MM.1S (cell line): ENCODE measurements around the gene RAB31.

Experiments
- DNase-seq: peaks from one replicate; pipeline ENCODE4 v3.0.0-alpha.2; 2015
- H2AFZ ChIP-seq: fragments of 300-600 bp; sonication (generic); 2 replicates; pipeline ENCODE4 v1.6.0; 2016; ENCODE audit warnings: antibody characterized with exemption, low read length
- H3F3A ChIP-seq: fragments of 300-600 bp; sonication (generic); 2 replicates; pipeline ENCODE4 v1.6.1; 2016; ENCODE audit warnings: mild to moderate bottlenecking, antibody characterized with exemption, low read length, moderate library complexity, mixed read lengths; ENCODE audit not compliant: insufficient read depth
- H3K27ac ChIP-seq: fragments of 300-600 bp; sonication (generic); 2 replicates; pipeline ENCODE4 v1.5.1; 2016; ENCODE audit warnings: mild to moderate bottlenecking, low read length
- H3K27me3 ChIP-seq: fragments of 300-600 bp; sonication (generic); replicated peaks from 2 replicates; pipeline ENCODE4 v1.6.0; 2016; ENCODE audit warnings: low read length; ENCODE audit not compliant: insufficient read depth
- H3K36me3 ChIP-seq: fragments of 300-600 bp; sonication (generic); replicated peaks from 2 replicates; pipeline ENCODE4 v1.6.1; 2016; ENCODE audit warnings: mild to moderate bottlenecking, low read length, mixed read lengths; ENCODE audit not compliant: insufficient read depth
- H3K4me1 ChIP-seq: fragments of 300-600 bp; sonication (generic); 2 replicates; pipeline ENCODE4 v1.6.1; 2016; ENCODE audit warnings: low read length, mixed read lengths
- H3K4me2 ChIP-seq: fragments of 300-600 bp; sonication (generic); 2 replicates; pipeline ENCODE4 v1.6.0; 2016; ENCODE audit warnings: low read depth, low read length
- H3K4me3 ChIP-seq: fragments of 300-600 bp; sonication (generic); 2 replicates; pipeline ENCODE4 v1.5.1; 2016; ENCODE audit warnings: low read length, mixed read lengths
- H3K79me2 ChIP-seq: fragments of 300-600 bp; sonication (generic); 2 replicates; pipeline ENCODE4 v1.6.1; 2016; ENCODE audit warnings: mixed run types, low read length, mixed read lengths
- H3K9ac ChIP-seq: fragments of 300-600 bp; sonication (generic); 2 replicates; pipeline ENCODE4 v1.6.1; 2016; ENCODE audit warnings: low read length, mixed read lengths
- H3K9me2 ChIP-seq: fragments of 300-600 bp; sonication (generic); replicated peaks from 2 replicates; pipeline ENCODE4 v1.6.1; 2016; ENCODE audit warnings: mild to moderate bottlenecking, low read length, mixed read lengths; ENCODE audit not compliant: insufficient read depth
- H3K9me3 ChIP-seq: fragments of 300-600 bp; sonication (generic); replicated peaks from 2 replicates; pipeline ENCODE4 v1.6.1; 2016; ENCODE audit warnings: mild to moderate bottlenecking, low read length, mixed read lengths; ENCODE audit not compliant: insufficient read depth
- H4K20me1 ChIP-seq: fragments of 300-600 bp; sonication (generic); 2 replicates; pipeline ENCODE4 v1.6.1; 2016; ENCODE audit warnings: mild to moderate bottlenecking, low read length, moderate library complexity, mixed read lengths; ENCODE audit not compliant: insufficient read depth
- EZH2 ChIP-seq: fragments of 300-600 bp; sonication (generic); optimal IDR thresholded peaks from 2 replicates; pipeline ENCODE3; 2017; ENCODE audit warnings: low read depth, mild to moderate bottlenecking, antibody characterized with exemption, low read length, mixed read lengths
- EZH2phosphoT487 ChIP-seq: fragments of 300-600 bp; sonication (generic); IDR thresholded peaks from 2 replicates; pipeline ENCODE4 v1.6.1; 2018; ENCODE audit warnings: antibody characterized with exemption, low read length
- TF ChIP-seq, protein P1 (sequence below): fragments of 300-600 bp; sonication (generic); IDR thresholded peaks from 2 replicates; pipeline ENCODE4 v1.5.1; 2016; ENCODE audit warnings: antibody characterized with exemption, low read length, mixed read lengths

Gene RAB31

GRCh38 chr18:9774150-9774549, 66.0 kb downstream of the RAB31 start:
- no peaks in the 10 kb centered on the region for H4K20me1 ChIP-seq
- H3K4me1 ChIP-seq: no peaks in the 10 kb centered on the region
- H3K36me3 ChIP-seq: no peaks in the 10 kb centered on the region
- H3K4me3 ChIP-seq: no peak overlapping the region
- H2AFZ ChIP-seq: no peak overlapping the region
- H3F3A ChIP-seq: no peaks in the 10 kb centered on the region
- H3K9me2 ChIP-seq: no peaks in the 10 kb centered on the region
- no peak for TF ChIP-seq EZH2phosphoT487
- TF ChIP-seq EZH2: no peak
- TF ChIP-seq, protein P1, sequence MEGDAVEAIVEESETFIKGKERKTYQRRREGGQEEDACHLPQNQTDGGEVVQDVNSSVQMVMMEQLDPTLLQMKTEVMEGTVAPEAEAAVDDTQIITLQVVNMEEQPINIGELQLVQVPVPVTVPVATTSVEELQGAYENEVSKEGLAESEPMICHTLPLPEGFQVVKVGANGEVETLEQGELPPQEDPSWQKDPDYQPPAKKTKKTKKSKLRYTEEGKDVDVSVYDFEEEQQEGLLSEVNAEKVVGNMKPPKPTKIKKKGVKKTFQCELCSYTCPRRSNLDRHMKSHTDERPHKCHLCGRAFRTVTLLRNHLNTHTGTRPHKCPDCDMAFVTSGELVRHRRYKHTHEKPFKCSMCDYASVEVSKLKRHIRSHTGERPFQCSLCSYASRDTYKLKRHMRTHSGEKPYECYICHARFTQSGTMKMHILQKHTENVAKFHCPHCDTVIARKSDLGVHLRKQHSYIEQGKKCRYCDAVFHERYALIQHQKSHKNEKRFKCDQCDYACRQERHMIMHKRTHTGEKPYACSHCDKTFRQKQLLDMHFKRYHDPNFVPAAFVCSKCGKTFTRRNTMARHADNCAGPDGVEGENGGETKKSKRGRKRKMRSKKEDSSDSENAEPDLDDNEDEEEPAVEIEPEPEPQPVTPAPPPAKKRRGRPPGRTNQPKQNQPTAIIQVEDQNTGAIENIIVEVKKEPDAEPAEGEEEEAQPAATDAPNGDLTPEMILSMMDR: no peak
- H3K9ac ChIP-seq: no peak overlapping the region
- H3K27me3 ChIP-seq: no peaks in the 10 kb centered on the region
- no peak overlapping the region for H3K4me2 ChIP-seq
- no peak for DNase-seq
- H3K27ac ChIP-seq: no peak overlapping the region
- H3K9me3 ChIP-seq: no peaks in the 10 kb centered on the region
- H3K79me2 ChIP-seq: no peaks in the 10 kb centered on the region

GRCh38 chr18:9775178-9775577, 67.1 kb downstream of the RAB31 start:
- Histone ChIP-seq H3K9me2 (no peaks in the 10 kb centered on the region), H3K4me3 (no peak overlapping the region), H3K36me3 (no peaks in the 10 kb centered on the region), H3K9ac (no peak overlapping the region), H2AFZ (no peak overlapping the region), H3K27me3 (no peaks in the 10 kb centered on the region), H3K27ac (no peak overlapping the region), H3K9me3 (no peaks in the 10 kb centered on the region), H3K79me2 (no peaks in the 10 kb centered on the region), H3F3A (no peaks in the 10 kb centered on the region), H3K4me1 (no peaks in the 10 kb centered on the region), H3K4me2 (no peak overlapping the region), H4K20me1 (no peaks in the 10 kb centered on the region)
- TF ChIP-seq, protein P1: no peak
- TF ChIP-seq EZH2: no peak
- no peak for TF ChIP-seq EZH2phosphoT487
- no peak for DNase-seq

- Histone ChIP-seq H3K4me3 (no peak overlapping the region), H2AFZ (no peak overlapping the region), H3K4me1 (no peaks in the 10 kb centered on the region), H3K27me3 (no peaks in the 10 kb centered on the region), H3K9me2 (no peaks in the 10 kb centered on the region), H3K79me2 (no peaks in the 10 kb centered on the region), H3K9me3 (no peaks in the 10 kb centered on the region), H3K4me2 (no peak overlapping the region), H3K9ac (no peak overlapping the region), H3F3A (no peaks in the 10 kb centered on the region), H4K20me1 (no peaks in the 10 kb centered on the region), H3K27ac (no peak overlapping the region), H3K36me3 (no peaks in the 10 kb centered on the region)
- no peak for DNase-seq
- TF ChIP-seq EZH2phosphoT487 (no peak), EZH2 (no peak)
- TF ChIP-seq, protein P1: no peak
Observed at GRCh38 chr18:9779630-9780029, 71.5 kb downstream of the RAB31 start.
